AG04449 (cell line): ENCODE data around the gene MLNR.

Experiments
- CTCF ChIA-PET: fragments of 350-600 bp; formaldehyde crosslinking; extraction: SDS; loops from one replicate; lab custom pipeline; 2021; ENCODE audit warnings: antibody characterized with exemption; lab: Yijun Ruan, JAX
- POLR2A ChIA-PET: fragments of 400-600, 350-600 bp; formaldehyde crosslinking; extraction: SDS; loops from one replicate; lab custom pipeline; 2020; ENCODE audit warnings: antibody characterized with exemption, inconsistent platforms; lab: Yijun Ruan, JAX
- DNase-seq: peaks from one replicate; pipeline ENCODE4 v3.0.0-alpha.2; 2010; ENCODE audit warnings: low read depth, low spot score
- H3K4me3 ChIP-seq: 2 replicates; pipeline ENCODE4 v1.5.1; 2011; ENCODE audit warnings: low read depth, mild to moderate bottlenecking, control low read depth, low read length
- CTCF ChIP-seq: IDR thresholded peaks from one replicate; pipeline ENCODE4 v1.5.1; 2011; ENCODE audit warnings: mild to moderate bottlenecking, moderate library complexity, low read length, control low read depth, inconsistent platforms; ENCODE audit not compliant: insufficient read depth; ENCODE audit errors: missing control alignments

MLNR gene

GRCh38 chr13:49246850-49247642 lies 26.9 kb downstream of the MLNR start:
- H3K4me3 ChIP-seq, result peak overlapping the region; percentile 97
- no peak for DNase-seq
- CTCF ChIA-PET, result interaction anchor here (1.1 to 2.5 kb wide), 4 partner anchors 10 to 189 kb away, joined by 3 to 28 read pairs (median 4); no protein-coding TSS in a partner anchor
- POLR2A ChIA-PET, result interaction anchor here (0.9 to 1.0 kb wide), 2 partner anchors 196 to 1152 kb away, joined by 3 to 4 read pairs; partner anchors contain the start of gene MED4
- TF ChIP-seq CTCF, result no peak

- CTCF ChIA-PET, result interaction anchor here (0.9 to 2.5 kb wide), 10 partner anchors 8 to 189 kb away, joined by 3 to 28 read pairs (median 4); no protein-coding TSS in a partner anchor
These were observed 27.8 kb downstream of the MLNR start, which contains the start of gene CDADC1 for GRCh38 chr13:49247643-49248621. CDADC1 (plus strand) TSS chr13:49247925; CDS start chr13:49248038, 113 bp downstream.

GRCh38 chr13:49248622-49249002 lies 28.5 kb downstream of the MLNR start:
- no peak for TF ChIP-seq CTCF
- peak overlapping the region; percentile 97 for H3K4me3 ChIP-seq
- no peak for DNase-seq
- ChIA-PET POLR2A (interaction anchor here (0.7 kb wide), 1 partner anchor 71 kb away, joined by 3 read pairs; no protein-coding TSS in a partner anchor), CTCF (interaction anchor here (0.9 to 2.5 kb wide), 7 partner anchors 9 to 188 kb away, joined by 3 to 28 read pairs (median 4); no protein-coding TSS in a partner anchor)

More at GRCh38 chr13:49247643-49248621, 27.8 kb downstream of the MLNR start, which contains the start of gene CDADC1:
- H3K4me3 ChIP-seq, result peak within 1 kb of the TSS; percentile 97
- POLR2A ChIA-PET, result interaction anchor here (0.7 to 1.0 kb wide), 3 partner anchors 70 to 1153 kb away, joined by 3 to 4 read pairs (median 3); partner anchors contain the start of gene MED4
- peak; percentile 56 for DNase-seq
- no peak for TF ChIP-seq CTCF

GRCh38 chr13:49251326-49251725 lies 31.2 kb downstream of the MLNR start:
- ChIA-PET POLR2A (no interaction called here), CTCF (no interaction called here)
- DNase-seq, result no peak
- no peak overlapping the region for H3K4me3 ChIP-seq
- TF ChIP-seq CTCF, result no peak

GRCh38 chr13:49253310-49253709 lies 33.2 kb downstream of the MLNR start:
- no peak for DNase-seq
- no peak overlapping the region for H3K4me3 ChIP-seq
- POLR2A ChIA-PET, result no interaction called here
- CTCF ChIA-PET, result interaction anchor here (2.9 kb wide), 1 partner anchor 28 kb away, joined by 10 read pairs; no protein-coding TSS in a partner anchor
- TF ChIP-seq CTCF, result no peak
